OCI-M2 (cell line): Measurements from ENCODE around the gene DCDC1.

Source experiments
- DNase-seq: peaks from one replicate; lab custom pipeline; 2025; ENCODE audit not compliant: unreplicated experiment; lab: John Stamatoyannopoulos, UW

Gene DCDC1

GRCh38 chr11:31106968-31107576, 262.5 kb downstream of the DCDC1 start:
- DNase-seq, result peak; percentile 39

GRCh38 chr11:31106326-31106725, 263.2 kb downstream of the DCDC1 start:
- no peak for DNase-seq

- DNase-seq, result no peak
Measured at GRCh38 chr11:31102875-31103274, 266.7 kb downstream of the DCDC1 start.

GRCh38 chr11:31102316-31102715, 267.2 kb downstream of the DCDC1 start:
- DNase-seq, result no peak

GRCh38 chr11:31096191-31096805, 273.2 kb downstream of the DCDC1 start:
- no peak for DNase-seq

- DNase-seq, result no peak
Measured at GRCh38 chr11:31092638-31093037, 276.9 kb downstream of the DCDC1 start.

- DNase-seq, result no peak
Measured at GRCh38 chr11:31089117-31089516, 280.4 kb downstream of the DCDC1 start.

- DNase-seq, result no peak
Measured at GRCh38 chr11:31069447-31070205, 299.9 kb downstream of the DCDC1 start.

GRCh38 chr11:31060880-31061279, 308.7 kb downstream of the DCDC1 start:
- DNase-seq, result no peak

GRCh38 chr11:31059529-31059928, 310.0 kb downstream of the DCDC1 start:
- DNase-seq, result no peak

- DNase-seq, result no peak
Measured at GRCh38 chr11:31050061-31050765, 319.3 kb downstream of the DCDC1 start.

- no peak for DNase-seq
Measured at GRCh38 chr11:31045335-31045734, 324.2 kb downstream of the DCDC1 start.

- no peak for DNase-seq
Measured at GRCh38 chr11:31030138-31030792, 339.3 kb downstream of the DCDC1 start.

GRCh38 chr11:31026315-31026714, 343.2 kb downstream of the DCDC1 start:
- no peak for DNase-seq

GRCh38 chr11:31022080-31022479, 347.5 kb downstream of the DCDC1 start:
- DNase-seq, result no peak

GRCh38 chr11:31019786-31020185, 349.8 kb downstream of the DCDC1 start:
- DNase-seq, result no peak

- DNase-seq, result no peak
Measured at GRCh38 chr11:31005202-31005601, 364.3 kb downstream of the DCDC1 start.

- no peak for DNase-seq
Measured at GRCh38 chr11:31001427-31001826, 368.1 kb downstream of the DCDC1 start.

- no peak for DNase-seq
Measured at GRCh38 chr11:31000381-31000780, 369.2 kb downstream of the DCDC1 start.

- DNase-seq, result no peak
Measured at GRCh38 chr11:30992513-30992849, 377.1 kb downstream of the DCDC1 start.

- no peak for DNase-seq
Measured at GRCh38 chr11:30991802-30992512, 377.6 kb downstream of the DCDC1 start.
